ENCODE results near the gene CCDC92.
"Not testable (repeated sequence)": the region's sequence is repeated elsewhere in the genome, so short reads cannot be mapped to it uniquely, and the experiment has no call there.

- not testable (repeated sequence) for TF ChIP-seq ZNF10 (CRISPR knock-in tag; IDR thresholded peaks at IDR 0.05; ENCODE audit: borderline replicate concordance, low read depth); SMAD9 (CRISPR knock-in tag; IDR thresholded peaks at IDR 0.05); CTCF (CRISPR knock-in tag; IDR thresholded peaks at IDR 0.05)
Measured at GRCh38 chr12:123947531-123947930, 25.1 kb downstream of the CCDC92 start.

All from HepG2 (cell line).